ENCODE data around the gene FAM156A. TPM values are rescaled to one million over a fixed set of nuclear protein-coding genes. Genes with fewer than 3 reads are reported as not detected.
A peak's percentile ranks its signal among the peaks of the same experiment; 100 is the strongest.
"Not testable (repeated sequence)": the region's sequence is repeated elsewhere in the genome, so short reads cannot be mapped to it uniquely, and the experiment has no call there.

FAM156A gene, protein sequence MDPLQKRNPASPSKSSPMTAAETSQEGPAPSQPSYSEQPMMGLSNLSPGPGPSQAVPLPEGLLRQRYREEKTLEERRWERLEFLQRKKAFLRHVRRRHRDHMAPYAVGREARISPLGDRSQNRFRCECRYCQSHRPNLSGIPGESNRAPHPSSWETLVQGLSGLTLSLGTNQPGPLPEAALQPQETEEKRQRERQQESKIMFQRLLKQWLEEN
- total RNA-seq (1 to 10 TPM; 5.5 to 9.4 (median 7.1) TPM), polyA plus RNA-seq (10 to 100 TPM; 11.9 to 12.4 TPM)
- long read RNA-seq, donor 1, partial matches to known transcripts, result 4 of 17 reads
- long read RNA-seq, donor 1, other reads (novel, unspliced or antisense), result 6 of 17 reads
- long read RNA-seq, donor 2, partial matches to known transcripts, result 1 of 16 reads
- long read RNA-seq, donor 2, other reads (novel, unspliced or antisense), result 5 of 16 reads
- long read RNA-seq, donor 3, partial matches to known transcripts, result 0 of 11 reads
- long read RNA-seq, donor 3, other reads (novel, unspliced or antisense), result 7 of 11 reads

GRCh38 chrX:52958113-52958959 is at the start of gene FAM156A:
FAM156A (minus strand) TSS chrX:52958518; CDS start chrX:52948588, 9,930 bp downstream.
- H3K4me3 ChIP-seq; H3K27me3 ChIP-seq; H3K27ac ChIP-seq; H3K36me3 ChIP-seq; DNase-seq; H3K4me1 ChIP-seq; H3K9me3 ChIP-seq; intact Hi-C loops (cut with DNase I): not testable (repeated sequence)
- WGBS, 2 donors, result no CpG with 5 or more reads among the region's 91 CpGs
- ATAC-seq, result peak; percentile 89 to 95 (median 93)

DNA sequence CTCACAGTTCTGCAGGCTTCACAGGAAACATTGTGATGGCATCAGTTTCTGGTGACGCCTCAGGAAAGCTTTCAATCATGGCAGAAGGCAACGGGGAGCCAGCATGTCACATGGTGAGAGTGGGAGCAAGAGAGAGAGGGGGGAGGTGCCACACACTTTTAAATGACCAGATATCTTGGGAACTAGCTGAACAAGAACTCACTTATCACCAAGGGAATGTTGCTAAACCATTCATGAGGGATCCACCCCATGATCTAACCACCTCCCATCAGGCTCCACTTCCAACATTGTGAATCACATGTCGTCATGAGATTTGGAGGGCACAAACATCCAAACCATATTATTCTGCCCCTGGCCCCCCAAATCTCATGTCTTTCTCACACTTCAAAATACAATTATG is 47.0 kb upstream of the FAM156A start:
- Histone ChIP-seq H3K9me3 (no peaks in the 10 kb centered on the region), H3K36me3 (no peaks in the 10 kb centered on the region), H3K4me3 (no peak overlapping the region), H3K27ac (no peak overlapping the region), H3K27me3 (peaks cover 0 to 93% (median 0%) of the 10 kb centered on the region in 7 donors), H3K4me1 (peaks cover 0 to 13% (median 0%) of the 10 kb centered on the region in 9 donors)
- no peak for TF ChIP-seq CTCF (IDR thresholded peaks at IDR 0.05)
- intact Hi-C loops (cut with DNase I), result no loop called here
- 27 to 40% methylated on average over 3 of the region's 3 CpGs for WGBS, 2 donors
- DNase-seq, result no peak
- no peak for ATAC-seq

- peaks cover 0 to 94% (median 0%) of the 10 kb centered on the region in 7 donors for H3K27me3 ChIP-seq
- peaks cover 0 to 13% (median 0%) of the 10 kb centered on the region in 9 donors for H3K4me1 ChIP-seq
- TF ChIP-seq CTCF (IDR thresholded peaks at IDR 0.05), result no peak
- H3K9me3 ChIP-seq, result no peaks in the 10 kb centered on the region
- H3K27ac ChIP-seq, result no peak overlapping the region
- ATAC-seq (peak in 3 of 8 donors; percentile 23 to 46 (median 29)), DNase-seq (no peak)
- H3K4me3 ChIP-seq, result no peak overlapping the region
- H3K36me3 ChIP-seq, result no peaks in the 10 kb centered on the region
- intact Hi-C loops (cut with DNase I), result no loop called here
- 3% methylated on average over 4 of the region's 4 CpGs for WGBS, 2 donors
These were observed 46.5 kb upstream of the FAM156A start for GRCh38 chrX:53004811-53005210.

- Histone ChIP-seq H3K9me3 (no peaks in the 10 kb centered on the region), H3K27me3 (peaks cover 0 to 94% (median 0%) of the 10 kb centered on the region in 7 donors), H3K4me3 (no peak overlapping the region), H3K36me3 (no peaks in the 10 kb centered on the region), H3K27ac (peak overlapping the region in 1 of 10 donors; percentile 7), H3K4me1 (peaks cover 0 to 13% (median 0%) of the 10 kb centered on the region in 9 donors)
- no peak for TF ChIP-seq CTCF (IDR thresholded peaks at IDR 0.05)
- ATAC-seq, result peak in 7 of 8 donors; percentile 35 to 83 (median 74)
- intact Hi-C loops (cut with DNase I), result no loop called here
- peak in 1 of 2 donors; percentile 10 for DNase-seq
- 38 to 41% methylated on average over 4 of the region's 4 CpGs for WGBS, 2 donors
These were observed 45.7 kb upstream of the FAM156A start for GRCh38 chrX:53004038-53004437.

Measured in heart right ventricle (tissue), 16 donors.